GM18511 (cell line): Measurements from ENCODE around the gene KIRREL2.
"Not testable (repeated sequence)": the region's sequence is repeated elsewhere in the genome, so short reads cannot be mapped to it uniquely, and the experiment has no call there.

ENCODE experiments used
- ATAC-seq: cut with Tn5 transposase; IDR thresholded peaks from one replicate; pipeline ENCODE4 v1.9.1; 2021; ENCODE audit warnings: mild to moderate bottlenecking, moderate library complexity; ENCODE audit not compliant: unreplicated experiment

KIRREL2 gene

GRCh38 chr19:35868823-35869326 lies 12.2 kb downstream of the KIRREL2 start:
- ATAC-seq, result no peak

- no peak for ATAC-seq
Measured at GRCh38 chr19:35869327-35870123, 12.8 kb downstream of the KIRREL2 start.

DNA sequence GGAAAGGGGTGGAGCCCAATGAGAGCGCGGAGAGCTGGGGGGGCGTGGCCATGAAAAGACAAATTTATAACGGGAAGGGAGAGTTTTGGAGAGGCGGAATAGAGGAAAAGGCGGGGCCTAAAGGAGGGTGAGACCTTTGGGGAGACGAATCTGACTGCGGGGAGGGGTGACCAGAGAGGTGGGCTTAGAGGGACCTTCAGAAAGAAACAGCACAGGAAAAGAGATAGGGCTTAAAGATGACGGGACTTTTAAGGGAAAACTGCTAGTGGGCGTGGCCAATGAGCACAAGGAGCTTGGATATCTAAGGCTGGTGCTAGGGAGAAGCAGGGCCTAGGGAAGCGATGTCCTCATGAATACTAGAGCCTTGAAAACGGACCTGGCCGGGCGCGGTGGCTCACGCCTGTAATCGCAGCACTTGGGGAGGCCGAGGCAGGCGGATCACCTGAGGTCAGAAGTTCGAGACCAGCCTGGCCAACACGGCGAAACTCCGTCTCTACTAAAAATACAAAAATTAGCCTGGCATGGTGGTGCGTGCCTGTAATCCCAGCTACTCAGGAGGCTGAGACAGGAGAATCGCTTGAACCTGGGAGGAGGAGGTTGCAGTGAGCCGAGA lies 13.5 kb downstream of the KIRREL2 start:
- ATAC-seq, result not testable (repeated sequence)

- ATAC-seq, result no peak
Measured at GRCh38 chr19:35870798-35871197, 14.1 kb downstream of the KIRREL2 start.

DNA sequence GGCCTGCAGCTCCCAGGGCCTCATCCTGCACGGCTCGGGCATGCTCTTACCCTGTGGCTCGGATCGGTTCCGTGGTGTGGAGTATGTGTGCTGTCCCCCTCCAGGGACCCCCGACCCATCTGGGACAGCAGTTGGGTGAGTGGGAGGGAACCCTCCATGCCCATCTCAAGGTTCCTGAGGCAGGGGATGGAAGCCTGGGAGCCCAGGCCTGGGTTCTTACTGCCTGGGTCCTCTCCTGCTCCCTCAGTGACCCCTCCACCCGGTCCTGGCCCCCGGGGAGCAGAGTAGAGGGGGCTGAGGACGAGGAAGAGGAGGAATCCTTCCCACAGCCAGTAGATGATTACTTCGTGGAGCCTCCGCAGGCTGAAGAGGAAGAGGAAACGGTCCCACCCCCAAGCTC lies 14.9 kb downstream of the KIRREL2 start:
- ATAC-seq, result no peak

GRCh38 chr19:35872180-35872579 lies 15.5 kb downstream of the KIRREL2 start:
- no peak for ATAC-seq

DNA sequence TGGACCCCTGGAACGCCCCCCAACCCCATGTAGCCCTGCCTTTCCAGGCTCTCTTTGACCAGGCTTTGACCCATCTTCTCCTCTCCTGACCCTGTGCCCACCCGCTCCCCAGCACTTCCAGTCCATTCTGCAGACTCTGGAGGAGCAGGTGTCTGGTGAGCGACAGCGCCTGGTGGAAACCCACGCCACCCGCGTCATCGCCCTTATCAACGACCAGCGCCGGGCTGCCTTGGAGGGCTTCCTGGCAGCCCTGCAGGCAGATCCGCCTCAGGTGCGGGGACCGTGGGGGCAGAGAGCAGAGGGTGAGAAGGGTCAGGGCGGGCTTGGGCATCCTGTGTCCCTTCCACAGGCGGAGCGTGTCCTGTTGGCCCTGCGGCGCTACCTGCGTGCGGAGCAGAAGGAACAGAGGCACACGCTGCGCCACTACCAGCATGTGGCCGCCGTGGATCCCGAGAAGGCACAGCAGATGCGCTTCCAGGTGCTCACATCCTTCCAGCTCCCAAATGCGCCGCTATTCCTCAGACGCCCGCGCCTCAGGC lies 17.8 kb downstream of the KIRREL2 start:
- ATAC-seq, result no peak

DNA sequence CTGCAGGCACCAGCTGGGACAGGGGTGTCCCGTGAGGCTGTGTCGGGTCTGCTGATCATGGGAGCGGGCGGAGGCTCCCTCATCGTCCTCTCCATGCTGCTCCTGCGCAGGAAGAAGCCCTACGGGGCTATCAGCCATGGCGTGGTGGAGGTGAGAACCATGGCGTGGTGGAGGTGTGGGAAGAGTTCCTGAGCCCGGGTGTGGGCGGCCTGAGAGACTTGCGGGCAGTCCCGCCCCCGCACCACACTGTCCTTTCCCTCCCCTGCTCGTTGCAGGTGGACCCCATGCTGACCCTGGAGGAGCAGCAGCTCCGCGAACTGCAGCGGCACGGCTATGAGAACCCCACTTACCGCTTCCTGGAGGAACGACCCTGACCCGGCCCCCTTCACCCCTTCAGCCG lies 22.4 kb downstream of the KIRREL2 start:
- no peak for ATAC-seq

DNA sequence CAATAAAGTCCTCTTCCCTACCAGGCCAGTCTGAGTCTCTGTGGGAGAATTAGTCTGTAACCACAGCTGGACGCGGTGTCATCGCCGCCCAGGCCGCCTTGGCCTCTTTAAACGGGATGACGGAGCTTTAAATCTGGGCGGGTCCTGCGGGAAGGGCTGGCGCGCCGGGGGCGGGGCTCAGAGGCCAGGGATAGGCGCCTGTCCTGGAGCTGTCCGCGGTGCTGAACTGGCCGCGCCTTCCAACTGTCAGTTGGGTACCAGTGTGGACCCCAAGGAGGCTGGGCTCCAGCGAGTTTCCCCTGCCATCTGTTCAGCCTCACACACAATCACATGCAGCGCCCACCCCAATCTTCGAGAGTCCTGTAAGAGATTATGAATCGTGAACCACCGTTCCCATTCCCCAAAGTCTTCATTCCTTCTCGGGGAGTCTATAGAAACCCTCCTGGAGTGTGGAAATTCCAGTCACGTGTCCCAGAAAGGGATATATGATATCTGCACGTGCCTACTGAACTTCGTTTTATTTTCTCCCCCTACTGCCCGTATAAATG lies 23.1 kb downstream of the KIRREL2 start:
- no peak for ATAC-seq

- no peak for ATAC-seq
Measured at GRCh38 chr19:35882114-35882832, 25.6 kb downstream of the KIRREL2 start.

GRCh38 chr19:35883882-35884281 lies 27.2 kb downstream of the KIRREL2 start:
- no peak for ATAC-seq

DNA sequence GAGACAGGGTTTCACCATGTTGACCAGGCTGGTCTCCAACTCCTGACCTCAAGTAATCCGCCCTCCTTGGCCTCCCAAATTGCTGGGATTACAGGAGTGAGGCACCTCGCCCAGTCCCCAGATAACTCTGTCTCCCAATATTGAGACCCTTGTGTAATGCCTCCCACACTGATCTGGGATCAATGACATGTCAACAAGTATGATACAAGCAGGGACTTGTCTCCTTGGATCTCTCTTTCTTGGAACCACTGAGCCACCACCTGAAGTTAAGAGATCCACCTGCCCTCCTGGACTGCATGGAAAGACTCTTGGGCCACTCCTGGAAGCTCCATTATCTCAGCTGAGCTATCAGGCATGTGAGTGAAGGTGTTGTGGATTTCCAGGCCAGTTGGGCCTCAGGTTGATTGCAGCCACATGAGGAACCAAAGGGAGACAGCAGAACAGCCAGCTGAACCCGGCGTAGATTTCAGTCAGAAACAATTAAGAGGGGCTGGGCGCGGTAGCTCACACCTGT lies 28.6 kb downstream of the KIRREL2 start:
- ATAC-seq, result no peak

DNA sequence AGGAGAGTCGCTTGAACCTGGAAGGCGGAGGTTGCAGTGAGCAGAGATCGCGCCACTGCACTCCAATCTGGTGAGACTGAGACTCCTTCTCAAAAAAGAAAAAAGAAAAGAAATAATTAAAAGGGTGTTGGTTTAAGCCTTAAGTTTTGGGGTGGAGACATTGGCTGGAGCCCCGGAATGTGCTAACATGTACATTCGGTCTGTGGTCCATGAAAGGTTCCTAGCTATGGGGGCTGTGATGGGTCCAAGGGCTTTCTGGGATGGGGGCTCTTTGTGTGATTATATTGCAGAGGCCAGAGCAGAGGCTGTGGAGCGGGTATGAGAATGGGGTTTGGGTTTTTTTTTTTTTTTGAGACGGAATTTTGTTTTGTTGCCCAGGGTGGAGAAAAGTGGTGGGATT lies 29.2 kb downstream of the KIRREL2 start:
- ATAC-seq, result no peak

- ATAC-seq, result no peak
Measured at GRCh38 chr19:35887197-35887596, 30.5 kb downstream of the KIRREL2 start.

DNA sequence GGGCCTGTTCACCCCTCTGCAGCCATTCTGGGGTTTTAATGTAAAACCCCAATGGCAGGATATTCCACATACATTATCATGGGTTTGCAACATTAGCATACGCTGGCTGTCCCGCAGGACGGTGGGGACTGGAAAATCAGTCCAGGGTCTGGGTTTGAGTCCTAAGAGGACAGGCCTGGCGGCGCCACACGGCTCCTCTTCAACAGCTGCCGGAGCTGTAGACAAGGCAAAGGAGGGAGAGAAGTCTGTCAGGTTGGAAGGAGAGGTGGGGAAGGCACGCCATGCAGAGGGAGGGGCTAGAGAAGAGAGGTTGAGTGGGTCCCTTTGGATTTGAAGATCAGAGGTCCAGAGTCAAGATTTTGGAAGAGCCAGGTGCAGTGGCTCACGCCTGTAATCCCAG lies 31.7 kb downstream of the KIRREL2 start:
- ATAC-seq, result no peak

DNA sequence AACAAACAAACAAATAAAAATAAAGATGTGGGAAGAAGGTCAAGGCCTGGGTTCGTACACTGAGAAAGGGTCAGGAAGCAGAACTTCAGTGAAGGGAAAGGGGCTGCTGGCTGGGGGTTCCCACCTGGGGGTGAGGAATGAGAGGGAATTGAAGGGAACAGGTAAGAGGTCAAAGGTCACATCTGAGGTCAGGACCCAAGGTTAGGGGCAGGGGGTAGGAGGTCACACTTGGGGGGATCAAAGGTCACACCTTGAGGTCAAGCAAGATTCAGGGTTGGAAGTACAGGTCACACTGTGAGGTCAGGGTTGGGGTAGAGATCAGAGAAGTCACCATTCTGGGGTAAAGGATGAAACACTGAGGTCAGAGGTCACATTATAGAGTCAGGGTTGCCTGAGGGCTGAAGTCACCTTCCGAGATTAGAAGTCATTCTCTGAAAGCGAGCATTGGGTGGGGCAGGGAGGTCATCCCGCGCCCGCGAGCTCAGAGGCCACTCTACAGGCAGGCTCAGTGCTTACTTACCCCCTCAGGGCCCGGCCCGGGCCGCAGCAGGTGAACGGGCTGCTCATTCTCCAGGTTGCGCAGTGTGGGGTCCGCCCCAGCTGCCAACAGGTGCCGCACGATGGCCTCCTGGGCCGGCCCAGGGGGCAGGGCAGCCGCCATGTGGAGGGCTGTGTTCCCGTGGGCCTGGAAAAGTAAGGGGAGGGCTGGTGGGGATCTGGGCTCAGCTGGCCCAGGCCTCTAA lies 32.8 kb downstream of the KIRREL2 start:
- ATAC-seq, result no peak

DNA sequence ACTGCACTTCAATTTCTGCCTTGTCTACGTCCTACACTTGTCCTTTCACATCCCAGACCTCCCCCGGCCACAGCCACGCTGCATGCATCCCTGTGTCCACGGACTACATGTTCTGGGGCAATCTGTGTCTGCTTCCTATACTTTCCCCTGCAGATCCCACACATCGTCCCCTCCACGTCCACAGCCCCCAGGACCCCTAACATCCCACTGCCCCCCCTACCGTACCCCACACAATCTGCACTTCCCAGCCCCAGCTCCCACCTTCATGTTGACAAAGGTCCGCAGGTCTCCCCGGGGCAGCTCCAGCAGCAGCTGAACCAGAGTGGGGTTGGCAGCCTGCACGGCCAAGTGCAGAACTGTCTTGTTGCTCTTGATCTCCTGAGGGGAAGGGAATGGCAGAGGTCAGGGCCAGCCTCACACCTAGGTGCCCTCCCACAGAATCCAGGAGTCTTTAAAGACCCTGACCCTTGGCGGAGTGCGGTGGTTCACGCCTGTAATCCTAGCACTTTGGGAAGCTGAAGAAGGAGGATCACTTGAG lies 33.5 kb downstream of the KIRREL2 start:
- no peak for ATAC-seq

DNA sequence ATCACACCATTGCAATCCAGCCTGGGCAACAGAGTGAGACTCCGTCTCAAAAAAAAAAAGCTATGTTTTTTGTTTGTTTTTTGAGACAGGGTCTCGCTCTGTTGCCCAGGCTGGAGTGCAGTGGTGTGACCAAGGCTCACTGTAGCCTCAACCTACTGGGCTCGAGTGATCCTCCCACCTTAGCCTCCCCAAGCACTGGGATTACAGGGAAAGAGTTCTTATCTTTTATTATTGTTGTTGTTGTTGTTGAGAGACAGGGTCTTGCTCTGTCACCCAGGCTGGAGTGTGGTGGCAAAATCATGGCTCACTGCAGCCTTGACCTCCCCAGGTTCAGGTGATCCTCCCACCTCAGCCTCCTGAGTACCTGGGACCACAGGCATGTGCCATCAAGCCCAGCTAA lies 35.1 kb downstream of the KIRREL2 start:
- not testable (repeated sequence) for ATAC-seq

DNA sequence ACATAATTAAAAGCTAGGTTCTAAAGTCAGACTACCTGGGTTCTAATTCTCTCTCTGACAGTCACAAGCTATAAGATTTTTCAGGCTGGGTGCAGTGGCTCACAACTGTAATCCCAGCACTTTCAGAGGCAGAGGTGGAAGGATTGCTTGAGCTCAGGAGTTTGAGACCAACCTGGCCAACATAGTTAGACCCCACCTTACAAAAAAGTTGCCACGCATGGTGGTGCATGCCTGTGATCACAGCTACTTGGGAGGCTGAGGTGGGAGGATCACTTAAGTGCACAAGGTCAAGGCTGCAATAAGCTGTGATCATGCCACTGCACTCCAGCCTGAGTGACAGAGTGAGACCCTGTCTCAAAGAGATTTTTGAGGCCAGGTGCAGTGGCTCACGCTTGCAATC lies 37.6 kb downstream of the KIRREL2 start:
- ATAC-seq, result no peak
